HG03521 (cell line): ENCODE results near the gene EGR1.

Source experiments
- ATAC-seq: cut with Tn5 transposase; IDR thresholded peaks from one replicate; pipeline ENCODE4 v1.9.1; 2021; ENCODE audit warnings: mild to moderate bottlenecking, moderate library complexity; ENCODE audit not compliant: unreplicated experiment

EGR1 gene

GRCh38 chr5:138452720-138453119 is 12.6 kb upstream of the EGR1 start:
- ATAC-seq, result no peak

- no peak for ATAC-seq
Observed at GRCh38 chr5:138453590-138453989, 11.7 kb upstream of the EGR1 start.

- no peak for ATAC-seq
Observed at GRCh38 chr5:138454121-138454520, 11.2 kb upstream of the EGR1 start.

- no peak for ATAC-seq
Observed at GRCh38 chr5:138455232-138455930, 9.9 kb upstream of the EGR1 start.

GRCh38 chr5:138457531-138458275 is 7.6 kb upstream of the EGR1 start:
- ATAC-seq, result no peak

- ATAC-seq, result no peak
Observed at GRCh38 chr5:138458384-138458783, 6.9 kb upstream of the EGR1 start.

GRCh38 chr5:138458856-138459255 is 6.4 kb upstream of the EGR1 start:
- no peak for ATAC-seq

- no peak for ATAC-seq
Observed at GRCh38 chr5:138459311-138459933, 5.9 kb upstream of the EGR1 start.

GRCh38 chr5:138460032-138460693 is 5.1 kb upstream of the EGR1 start:
- ATAC-seq, result no peak

- ATAC-seq, result no peak
Observed at GRCh38 chr5:138461343-138462125, 3.7 kb upstream of the EGR1 start.

GRCh38 chr5:138463419-138464007 is 1.8 kb upstream of the EGR1 start:
- ATAC-seq, result no peak

- peak; percentile 43 for ATAC-seq
Observed at GRCh38 chr5:138464008-138464387, 1.3 kb upstream of the EGR1 start.

- peak; percentile 59 for ATAC-seq
Observed at GRCh38 chr5:138464388-138465260, 655 bp upstream of the EGR1 start.

- ATAC-seq, result no peak
Observed at GRCh38 chr5:138466125-138466899, 1.0 kb downstream of the EGR1 start.

- no peak for ATAC-seq
Observed at GRCh38 chr5:138466900-138467710, 1.8 kb downstream of the EGR1 start.

- no peak for ATAC-seq
Observed at GRCh38 chr5:138467711-138468132, 2.4 kb downstream of the EGR1 start.

GRCh38 chr5:138468133-138468965 is 3.1 kb downstream of the EGR1 start:
- no peak for ATAC-seq
